H9 (cell line): ENCODE results near the gene ADI1. TPM values are rescaled to one million over a fixed set of nuclear protein-coding genes. Genes with fewer than 3 reads are reported as not detected.

ENCODE experiments used
- DNase-seq: peaks from one replicate; pipeline ENCODE4 v3.0.0-alpha.2; 2017
- H2AFZ ChIP-seq: one replicate; pipeline ENCODE4 v1.6.1; 2013; ENCODE audit warnings: mild to moderate bottlenecking, low read length, control low read depth, moderate library complexity
- H2AK5ac ChIP-seq: 2 replicates; pipeline ENCODE4 v1.6.1; 2013; ENCODE audit warnings: low read length, control low read depth, mixed read lengths; ENCODE audit not compliant: insufficient read length
- H2BK120ac ChIP-seq: one replicate; pipeline ENCODE4 v1.6.1; 2013; ENCODE audit warnings: low read depth, mild to moderate bottlenecking, low read length, control low read depth, inconsistent platforms; ENCODE audit not compliant: poor library complexity, severe bottlenecking
- H2BK12ac ChIP-seq: 2 replicates; pipeline ENCODE4 v1.6.1; 2013; ENCODE audit warnings: low read length, control low read depth, mixed read lengths, low read depth; ENCODE audit not compliant: insufficient read length
- H2BK15ac ChIP-seq: 2 replicates; pipeline ENCODE4 v1.6.1; 2013; ENCODE audit warnings: low read depth, low read length, control low read depth
- H2BK20ac ChIP-seq: one replicate; pipeline ENCODE4 v1.6.1; 2013; ENCODE audit warnings: low read depth, mild to moderate bottlenecking, low read length, control low read depth, inconsistent platforms; ENCODE audit not compliant: poor library complexity, severe bottlenecking
- H2BK5ac ChIP-seq: 2 replicates; pipeline ENCODE4 v1.6.1; 2013; ENCODE audit warnings: low read length, control low read depth, mixed read lengths; ENCODE audit not compliant: insufficient read length
- H3K14ac ChIP-seq: 2 replicates; pipeline ENCODE4 v1.6.1; 2013; ENCODE audit warnings: low read length, control low read depth; ENCODE audit not compliant: insufficient read depth
- H3K18ac ChIP-seq: 2 replicates; pipeline ENCODE4 v1.6.1; 2013; ENCODE audit warnings: low read depth, mild to moderate bottlenecking, mixed read lengths, low read length, control low read depth; ENCODE audit not compliant: insufficient read length
- H3K23ac ChIP-seq: 2 replicates; pipeline ENCODE4 v1.6.1; 2013; ENCODE audit warnings: low read length, control low read depth, mixed read lengths, low read depth; ENCODE audit not compliant: insufficient read length
- H3K23me2 ChIP-seq: 2 replicates; pipeline ENCODE4 v1.6.1; 2013; ENCODE audit warnings: low read depth, mild to moderate bottlenecking, mixed read lengths, low read length, control low read depth; ENCODE audit not compliant: insufficient read length, poor library complexity, severe bottlenecking
- H3K27ac ChIP-seq: 2 replicates; pipeline ENCODE4 v1.5.1; 2013; ENCODE audit warnings: low read length, control low read depth, mixed read lengths, low read depth; ENCODE audit not compliant: insufficient read length
- H3K27me3 ChIP-seq: 2 replicates; pipeline ENCODE4 v1.6.1; 2013; ENCODE audit warnings: low read length, control low read depth, inconsistent platforms; ENCODE audit not compliant: insufficient read depth
- H3K4ac ChIP-seq: 2 replicates; pipeline ENCODE4 v1.6.1; 2013; ENCODE audit warnings: low read depth, mild to moderate bottlenecking, control low read depth, inconsistent platforms, low read length, moderate library complexity
- H3K4me1 ChIP-seq: 2 replicates; pipeline ENCODE4 v1.6.1; 2013; ENCODE audit warnings: low read length, control low read depth, inconsistent platforms; ENCODE audit not compliant: insufficient read depth
- H3K4me2 ChIP-seq: 2 replicates; pipeline ENCODE4 v1.6.1; 2013; ENCODE audit warnings: low read length, control low read depth, mixed read lengths; ENCODE audit not compliant: insufficient read length, insufficient read depth
- H3K56ac ChIP-seq: 2 replicates; pipeline ENCODE4 v1.6.1; 2013; ENCODE audit warnings: low read depth, mild to moderate bottlenecking, mixed read lengths, low read length, control low read depth; ENCODE audit not compliant: insufficient read length
- H3K79me1 ChIP-seq: 2 replicates; pipeline ENCODE4 v1.6.1; 2013; ENCODE audit warnings: low read depth, mild to moderate bottlenecking, moderate library complexity, low read length, control low read depth, inconsistent platforms; ENCODE audit not compliant: insufficient read depth, poor library complexity, severe bottlenecking
- H3K79me2 ChIP-seq: 2 replicates; pipeline ENCODE4 v1.6.1; 2013; ENCODE audit warnings: low read length, control low read depth, inconsistent platforms; ENCODE audit not compliant: insufficient read depth
- H3K9ac ChIP-seq: 2 replicates; pipeline ENCODE4 v1.6.1; 2013; ENCODE audit warnings: low read length, control low read depth, mixed read lengths; ENCODE audit not compliant: insufficient read length; ENCODE audit errors: extremely low read depth
- H3K9me3 ChIP-seq: one replicate; pipeline ENCODE4 v1.6.1; 2013; ENCODE audit warnings: low read depth, low read length, inconsistent platforms; ENCODE audit not compliant: control insufficient read depth
- H3T11ph ChIP-seq: one replicate; pipeline ENCODE4 v1.6.1; 2013; ENCODE audit warnings: mild to moderate bottlenecking, low read length, control low read depth, inconsistent platforms
- H4K20me1 ChIP-seq: one replicate; pipeline ENCODE4 v1.6.1; 2013; ENCODE audit not compliant: control insufficient read depth, insufficient read length, insufficient read depth
- H4K5ac ChIP-seq: 2 replicates; pipeline ENCODE4 v1.6.1; 2013; ENCODE audit warnings: low read depth, mild to moderate bottlenecking, mixed read lengths, low read length, control low read depth; ENCODE audit not compliant: insufficient read length
- H4K8ac ChIP-seq: replicated peaks from 2 replicates; pipeline ENCODE4 v1.6.1; 2013; ENCODE audit warnings: low read length, control low read depth, mixed read lengths, low read depth; ENCODE audit not compliant: insufficient read length
- H4K91ac ChIP-seq: 2 replicates; pipeline ENCODE4 v1.6.1; 2013; ENCODE audit warnings: low read depth, mild to moderate bottlenecking, moderate library complexity, mixed read lengths, low read length, control low read depth; ENCODE audit not compliant: insufficient read length
- H3K27ac Mint-ChIP-seq, 3 experiments: 2 replicates in 2 of 3; 3 replicates in 1 of 3; pipeline ENCODE4 v1.8.0; 2020 to 2021; ENCODE audit warnings: mixed read lengths in 3 of 3, mild to moderate bottlenecking in 1 of 3, moderate library complexity in 1 of 3
- H3K27me3 Mint-ChIP-seq: 2 replicates; pipeline ENCODE4 v1.8.0; 2021; ENCODE audit warnings: low read depth, mild to moderate bottlenecking, moderate library complexity, mixed read lengths
- H3K36me3 Mint-ChIP-seq, 3 experiments: 2 replicates in 2 of 3; 3 replicates in 1 of 3; pipeline ENCODE4 v1.8.0; 2020 to 2021; ENCODE audit warnings: low read depth in 3 of 3, mixed read lengths in 3 of 3; ENCODE audit not compliant: insufficient read depth in 1 of 3
- H3K4me1 Mint-ChIP-seq, 2 experiments: 2 replicates each; pipeline ENCODE4 v1.8.0; 2020; ENCODE audit warnings: mixed read lengths in 2 of 2
- H3K4me3 Mint-ChIP-seq, 2 experiments: 2 replicates in 1 of 2; 3 replicates in 1 of 2; pipeline ENCODE4 v1.8.0; 2020 to 2021; ENCODE audit warnings: mild to moderate bottlenecking in 2 of 2, mixed read lengths in 2 of 2, moderate library complexity in 1 of 2
- H3K9me3 Mint-ChIP-seq, 2 experiments: 2 replicates in 1 of 2; 3 replicates in 1 of 2; pipeline ENCODE4 v1.8.0; 2020; ENCODE audit warnings: mild to moderate bottlenecking in 2 of 2, mixed read lengths in 2 of 2, moderate library complexity in 1 of 2
- CTCF ChIP-seq: fragments of 200-600 bp; sonication (generic); conservative IDR thresholded peaks from 3 replicates; pipeline ENCODE4 v1.8.0; 2021; ENCODE audit warnings: antibody characterized with exemption, mild to moderate bottlenecking
- WGBS: extraction: QIAGEN DNeasy Blood & Tissue Kit; methylation state at CpG from one replicate; pipeline ENCODE4 v1.1.7; 2013; ENCODE audit warnings: missing lambda C conversion rate, low lambda C conversion rate, mixed read lengths; ENCODE audit not compliant: insufficient read length; ENCODE audit errors: extremely low coverage; 5-methylcytosine and 5-hydroxymethylcytosine counted together
- total RNA-seq: library from RNA; stranded (reverse); gene quantifications from 2 replicates; pipeline ENCODE4 v1.2.1, GENCODE V29; 2021

The ADI1 gene
- total RNA-seq, 1 experiment from 2014 or later: 23.4 TPM

- Histone ChIP-seq H3T11ph (no peak overlapping the region), H3K9ac (no peak overlapping the region), H3K4me2 (no peak overlapping the region), H3K27ac (no peak overlapping the region), H3K18ac (no peak overlapping the region), H3K4me1 (no peaks in the 10 kb centered on the region), H3K23ac (no peak overlapping the region), H3K9me3 (no peaks in the 10 kb centered on the region), H3K79me1 (no peaks in the 10 kb centered on the region), H4K8ac (no peak overlapping the region), H2BK15ac (no peak overlapping the region), H2AK5ac (no peak overlapping the region), H2BK20ac (no peak overlapping the region), H2BK5ac (no peak overlapping the region), H2BK12ac (no peak overlapping the region), H3K27me3 (no peaks in the 10 kb centered on the region), H2AFZ (no peak overlapping the region), H3K56ac (no peak overlapping the region), H3K79me2 (no peaks in the 10 kb centered on the region), H3K23me2 (no peaks in the 10 kb centered on the region), H4K91ac (no peak overlapping the region), H3K4ac (no peak overlapping the region), H3K14ac (no peak overlapping the region), H2BK120ac (no peak overlapping the region), H4K20me1 (no peaks in the 10 kb centered on the region), H4K5ac (no peak overlapping the region)
- no CpG with 5 or more reads among the region's 17 CpGs for WGBS
- H3K27ac Mint-ChIP-seq: no peak overlapping the region
- peaks cover 3% of the 10 kb centered on the region in 2 experiments; a peak in 2 of 5 replicates for H3K9me3 Mint-ChIP-seq
- TF ChIP-seq CTCF: no peak
- H3K4me1 Mint-ChIP-seq: peaks cover 17 to 28% of the 10 kb centered on the region in 2 experiments
- no peak for DNase-seq
- H3K36me3 Mint-ChIP-seq: peaks cover 0 to 14% (median 5%) of the 10 kb centered on the region in 3 experiments; a peak in 5 of 7 replicates
- H3K4me3 Mint-ChIP-seq: no peak overlapping the region
- H3K27me3 Mint-ChIP-seq: no peaks in the 10 kb centered on the region
Observed at GRCh38 chr2:3491716-3492474, 27.4 kb downstream of the ADI1 start.
